ENCODE data around the gene CARD11.
A peak's percentile ranks its signal among the peaks of the same experiment; 100 is the strongest.
"Not testable (repeated sequence)": the region's sequence is repeated elsewhere in the genome, so short reads cannot be mapped to it uniquely, and the experiment has no call there.

Gene CARD11

DNA sequence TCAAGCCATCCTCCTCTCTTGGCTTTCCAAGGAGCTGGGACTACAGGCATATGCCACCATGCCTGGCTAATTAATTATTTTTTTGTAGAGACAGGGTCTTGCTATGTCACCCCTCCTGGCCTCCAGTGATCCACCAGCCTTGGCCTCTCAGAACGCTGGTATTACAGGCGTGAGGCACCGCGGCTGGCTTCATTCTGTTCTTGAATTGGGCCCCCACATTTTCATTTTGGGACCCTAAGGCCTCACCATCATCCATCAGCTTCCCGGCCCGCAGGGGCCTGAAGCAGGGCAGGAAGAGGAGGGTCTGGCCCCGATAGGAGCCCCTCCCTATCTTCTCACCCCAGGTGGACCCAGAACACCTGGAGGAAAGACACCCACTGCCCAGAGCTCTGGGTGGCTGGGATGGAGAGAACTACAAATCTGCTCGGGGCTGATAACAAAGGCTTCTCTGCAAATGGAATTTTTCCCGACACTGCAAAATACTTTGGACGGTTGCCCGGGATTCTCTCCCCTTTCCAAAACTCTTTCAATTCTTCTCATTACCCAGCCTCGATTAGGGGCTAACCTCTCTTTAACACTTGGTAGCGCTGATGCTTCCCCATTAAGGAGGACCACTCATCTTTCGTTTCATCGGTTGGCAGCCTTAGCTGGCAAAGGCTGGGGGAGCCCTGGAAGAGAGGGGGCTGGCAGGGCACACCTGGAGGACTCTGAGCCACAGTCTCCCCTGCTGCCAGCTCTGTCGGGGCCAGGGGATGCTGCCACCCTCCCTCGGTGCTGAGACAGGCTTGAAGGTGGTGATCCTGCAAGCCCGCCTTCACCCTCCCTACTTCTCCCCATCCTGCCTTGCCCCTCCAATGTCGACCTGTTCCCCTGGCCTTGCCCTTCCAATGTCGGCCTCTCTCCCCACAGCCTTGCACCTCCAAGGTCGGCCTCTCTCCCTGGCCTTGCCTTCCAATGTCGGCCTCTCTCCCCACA is 118.5 kb downstream of the CARD11 start:
- no peak overlapping the region for H3K4me3 Mint-ChIP-seq
- H3K36me3 Mint-ChIP-seq (ENCODE audit: low read depth): peaks cover 36% of the 10 kb centered on the region
- H3K27me3 Mint-ChIP-seq (ENCODE audit: low read depth): no peaks in the 10 kb centered on the region
- H3K4me1 Mint-ChIP-seq (ENCODE audit: low read depth): no peaks in the 10 kb centered on the region
- peak overlapping the region; percentile 52 for H3K27ac Mint-ChIP-seq
- H3K9me3 Mint-ChIP-seq: peaks cover 7% of the 10 kb centered on the region

DNA sequence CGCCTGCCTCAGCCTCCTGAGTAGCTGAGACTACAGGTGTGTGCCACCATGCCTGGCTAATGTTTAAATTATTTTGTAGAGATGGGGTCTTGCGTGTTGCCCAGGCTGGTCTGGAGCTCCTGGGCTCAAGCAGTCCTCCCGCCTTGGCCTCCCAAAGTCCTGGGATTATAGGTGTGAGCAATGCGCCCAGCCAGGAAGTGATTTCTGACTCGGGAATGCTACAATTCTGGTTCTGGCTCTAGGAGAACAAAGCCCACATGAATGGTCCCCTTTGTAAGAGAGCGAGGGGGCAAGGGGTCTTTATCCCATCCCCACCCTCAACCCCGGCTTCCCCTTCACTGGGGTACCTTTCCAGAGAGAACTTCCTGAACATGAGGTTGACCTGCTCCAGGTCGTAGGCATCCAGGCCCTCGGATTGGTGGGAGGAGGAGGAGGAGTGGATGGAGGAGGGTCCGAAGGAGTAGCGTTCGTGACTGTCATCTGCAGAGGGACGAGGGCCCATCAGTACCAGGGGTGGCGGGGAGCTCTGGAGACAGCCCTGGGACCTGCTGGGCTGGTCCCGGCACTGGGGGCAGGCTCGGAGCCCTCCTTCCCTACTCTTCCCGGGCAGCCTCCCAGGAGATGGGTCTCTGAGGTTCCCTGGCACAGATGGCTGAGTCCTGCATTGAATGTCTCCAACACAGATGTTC is 119.6 kb downstream of the CARD11 start:
- H3K4me1 Mint-ChIP-seq (ENCODE audit: low read depth): no peaks in the 10 kb centered on the region
- peaks cover 39% of the 10 kb centered on the region for H3K36me3 Mint-ChIP-seq (ENCODE audit: low read depth)
- peaks cover 10% of the 10 kb centered on the region for H3K9me3 Mint-ChIP-seq
- no peak overlapping the region for H3K27ac Mint-ChIP-seq
- H3K27me3 Mint-ChIP-seq (ENCODE audit: low read depth): no peaks in the 10 kb centered on the region
- no peak overlapping the region for H3K4me3 Mint-ChIP-seq

GRCh38 chr7:2923291-2923781 is 120.3 kb downstream of the CARD11 start:
- no peak overlapping the region for H3K27ac Mint-ChIP-seq
- H3K4me1 Mint-ChIP-seq (ENCODE audit: low read depth): no peaks in the 10 kb centered on the region
- no peak overlapping the region for H3K4me3 Mint-ChIP-seq
- peaks cover 10% of the 10 kb centered on the region for H3K9me3 Mint-ChIP-seq
- H3K27me3 Mint-ChIP-seq (ENCODE audit: low read depth): no peaks in the 10 kb centered on the region
- peaks cover 44% of the 10 kb centered on the region for H3K36me3 Mint-ChIP-seq (ENCODE audit: low read depth)

DNA sequence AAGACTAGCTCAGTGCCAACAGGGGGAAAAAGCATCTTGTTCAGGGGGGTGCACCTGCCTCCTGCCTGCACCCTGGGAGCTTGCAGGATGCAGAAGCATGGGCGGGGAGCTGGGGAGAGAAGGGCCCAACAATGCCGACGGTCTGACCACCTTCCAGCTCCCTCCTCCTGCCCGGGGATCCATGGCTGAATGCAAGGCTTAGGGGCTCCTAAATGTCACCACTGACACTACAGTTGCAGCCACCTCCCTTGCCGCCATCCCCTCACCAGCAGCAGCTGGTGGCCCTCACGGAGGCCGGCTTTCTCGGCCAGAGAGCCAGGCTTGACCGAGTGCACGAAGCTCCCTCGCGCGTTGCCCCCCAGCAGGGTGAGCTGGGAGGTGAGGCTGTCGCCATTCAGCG is 120.8 kb downstream of the CARD11 start:
- no peaks in the 10 kb centered on the region for H3K27me3 Mint-ChIP-seq (ENCODE audit: low read depth)
- peaks cover 10% of the 10 kb centered on the region for H3K9me3 Mint-ChIP-seq
- H3K4me3 Mint-ChIP-seq: no peak overlapping the region
- H3K36me3 Mint-ChIP-seq (ENCODE audit: low read depth): peaks cover 44% of the 10 kb centered on the region
- H3K27ac Mint-ChIP-seq: no peak overlapping the region
- no peaks in the 10 kb centered on the region for H3K4me1 Mint-ChIP-seq (ENCODE audit: low read depth)

DNA sequence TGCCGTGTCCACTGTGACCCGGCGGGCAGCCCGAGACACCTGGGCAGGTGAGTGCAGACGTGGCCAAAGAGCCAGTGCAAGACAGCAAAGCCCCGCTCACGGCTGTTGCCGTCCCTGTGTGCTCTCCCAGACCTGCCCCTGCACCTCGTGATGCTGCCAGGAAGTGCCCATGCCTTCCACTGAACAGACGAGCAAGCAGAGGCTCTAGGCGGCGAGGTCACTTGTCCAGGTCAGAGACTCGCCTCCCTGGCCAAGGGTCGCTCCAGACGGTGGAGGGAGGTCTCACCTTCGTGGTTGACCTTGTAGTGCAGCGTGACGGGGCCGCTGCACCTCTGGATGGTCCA is 121.3 kb downstream of the CARD11 start:
- Mint-ChIP-seq H3K4me3 (no peak overlapping the region), H3K36me3 (ENCODE audit: low read depth) (peaks cover 42% of the 10 kb centered on the region), H3K4me1 (ENCODE audit: low read depth) (no peaks in the 10 kb centered on the region), H3K9me3 (peaks cover 10% of the 10 kb centered on the region), H3K27me3 (ENCODE audit: low read depth) (no peaks in the 10 kb centered on the region), H3K27ac (no peak overlapping the region)

DNA sequence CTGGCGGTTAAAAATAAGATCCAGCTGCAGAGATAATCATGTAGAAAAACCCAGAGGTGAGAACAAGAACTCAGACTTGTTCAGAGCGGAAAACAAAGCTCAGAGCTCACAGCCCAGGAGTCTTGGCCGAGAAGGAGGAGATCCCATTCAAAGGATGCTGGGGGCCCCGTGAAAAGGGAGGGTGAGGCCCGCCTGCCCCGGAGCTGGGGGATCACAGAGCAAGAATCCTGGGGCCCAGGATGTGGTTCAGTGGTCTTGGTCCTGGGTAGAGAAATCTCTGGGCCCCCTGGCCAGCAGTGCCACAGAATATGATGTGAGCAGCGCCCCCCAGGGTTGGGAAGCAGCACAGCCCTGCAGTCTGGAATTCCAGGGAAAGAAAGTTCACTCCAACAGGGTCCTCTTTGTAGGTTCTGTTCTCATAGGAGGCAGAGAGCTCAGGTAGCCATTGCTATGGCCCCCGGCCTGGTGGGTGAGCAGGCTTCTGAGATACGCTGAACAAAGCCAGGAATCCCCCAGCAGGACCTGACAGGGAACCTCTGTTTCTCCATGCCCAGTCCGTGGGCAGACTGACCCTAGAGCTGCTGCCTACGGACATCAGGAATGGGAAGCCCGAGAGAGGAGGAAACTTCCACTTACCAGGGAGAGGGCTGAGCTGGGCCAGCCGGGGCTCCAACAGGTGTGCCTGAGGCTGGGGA is 121.9 kb downstream of the CARD11 start:
- H3K9me3 Mint-ChIP-seq: peaks cover 10% of the 10 kb centered on the region
- H3K4me3 Mint-ChIP-seq: no peak overlapping the region
- H3K4me1 Mint-ChIP-seq (ENCODE audit: low read depth): no peaks in the 10 kb centered on the region
- peak overlapping the region; percentile 5 for H3K27ac Mint-ChIP-seq
- H3K27me3 Mint-ChIP-seq (ENCODE audit: low read depth): no peaks in the 10 kb centered on the region
- H3K36me3 Mint-ChIP-seq (ENCODE audit: low read depth): peaks cover 45% of the 10 kb centered on the region

- H3K9me3 Mint-ChIP-seq: peaks cover 10% of the 10 kb centered on the region
- peaks cover 50% of the 10 kb centered on the region for H3K36me3 Mint-ChIP-seq (ENCODE audit: low read depth)
- H3K4me3 Mint-ChIP-seq: no peak overlapping the region
- peak overlapping the region; percentile 5 for H3K27ac Mint-ChIP-seq
- no peaks in the 10 kb centered on the region for H3K4me1 Mint-ChIP-seq (ENCODE audit: low read depth)
- no peaks in the 10 kb centered on the region for H3K27me3 Mint-ChIP-seq (ENCODE audit: low read depth)
These were observed 122.6 kb downstream of the CARD11 start for GRCh38 chr7:2920956-2921652.

GRCh38 chr7:2920480-2920879 is 123.2 kb downstream of the CARD11 start:
- not testable (repeated sequence) for H3K27me3 Mint-ChIP-seq (ENCODE audit: low read depth); H3K4me1 Mint-ChIP-seq (ENCODE audit: low read depth); H3K9me3 Mint-ChIP-seq; H3K4me3 Mint-ChIP-seq; H3K27ac Mint-ChIP-seq
- H3K36me3 Mint-ChIP-seq (ENCODE audit: low read depth): peaks cover 47% of the 10 kb centered on the region

DNA sequence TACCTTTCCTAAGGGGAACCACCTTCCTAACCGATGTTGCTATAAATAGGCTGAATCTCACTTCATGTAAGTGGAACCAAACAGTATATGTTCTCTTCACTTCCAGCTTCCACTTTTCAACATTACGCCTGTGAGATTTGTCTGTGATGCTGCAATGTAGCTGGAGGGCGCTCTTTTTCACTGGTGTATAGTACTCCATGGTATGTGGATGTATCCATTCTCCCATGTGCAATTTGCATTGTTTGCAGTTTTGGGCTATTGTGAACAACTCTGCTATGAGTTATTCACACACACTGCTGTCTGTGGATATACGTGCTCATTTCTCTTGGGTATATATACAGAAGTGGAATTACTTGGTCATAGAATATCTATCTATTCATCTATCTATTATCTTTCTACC is 123.6 kb downstream of the CARD11 start:
- H3K4me1 Mint-ChIP-seq (ENCODE audit: low read depth): no peaks in the 10 kb centered on the region
- H3K27me3 Mint-ChIP-seq (ENCODE audit: low read depth): no peaks in the 10 kb centered on the region
- no peak overlapping the region for H3K27ac Mint-ChIP-seq
- peaks cover 10% of the 10 kb centered on the region for H3K9me3 Mint-ChIP-seq
- peaks cover 47% of the 10 kb centered on the region for H3K36me3 Mint-ChIP-seq (ENCODE audit: low read depth)
- no peak overlapping the region for H3K4me3 Mint-ChIP-seq

DNA sequence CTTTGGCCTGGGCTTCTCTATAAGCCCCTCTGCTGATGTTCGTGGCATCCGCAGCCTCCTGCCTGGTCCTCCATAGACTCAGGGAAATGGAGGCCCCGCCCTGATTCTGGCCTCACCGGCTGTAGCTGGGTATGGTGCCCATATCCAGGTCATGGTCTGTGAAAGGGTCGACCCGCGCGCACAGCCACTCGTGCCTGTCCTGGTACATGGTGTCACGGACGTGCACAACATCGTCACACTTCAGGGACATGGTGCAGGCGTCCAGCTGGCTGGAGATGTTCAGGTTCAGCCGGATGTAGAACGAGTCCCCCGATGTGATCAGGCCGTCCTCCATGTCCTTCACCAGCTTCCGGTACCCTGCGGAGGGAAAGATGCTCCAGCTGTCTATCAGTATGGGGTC is 124.4 kb downstream of the CARD11 start:
- Mint-ChIP-seq H3K4me1 (ENCODE audit: low read depth) (no peaks in the 10 kb centered on the region), H3K9me3 (peaks cover 10% of the 10 kb centered on the region), H3K4me3 (no peak overlapping the region), H3K36me3 (ENCODE audit: low read depth) (peaks cover 47% of the 10 kb centered on the region), H3K27ac (no peak overlapping the region), H3K27me3 (ENCODE audit: low read depth) (no peaks in the 10 kb centered on the region)

- peaks cover 48% of the 10 kb centered on the region for H3K36me3 Mint-ChIP-seq (ENCODE audit: low read depth)
These were observed 125.3 kb downstream of the CARD11 start for GRCh38 chr7:2918406-2918805.

GRCh38 chr7:2915023-2915422 is 128.6 kb downstream of the CARD11 start:
- no peaks in the 10 kb centered on the region for H3K27me3 Mint-ChIP-seq (ENCODE audit: low read depth)
- peaks cover 2% of the 10 kb centered on the region for H3K4me1 Mint-ChIP-seq (ENCODE audit: low read depth)
- peaks cover 1% of the 10 kb centered on the region for H3K9me3 Mint-ChIP-seq
- H3K27ac Mint-ChIP-seq: no peak overlapping the region
- no peak overlapping the region for H3K4me3 Mint-ChIP-seq
- H3K36me3 Mint-ChIP-seq (ENCODE audit: low read depth): peaks cover 38% of the 10 kb centered on the region

More at GRCh38 chr7:2918406-2918805, 125.3 kb downstream of the CARD11 start:
- no peak overlapping the region for H3K4me3 Mint-ChIP-seq
- H3K9me3 Mint-ChIP-seq: peaks cover 10% of the 10 kb centered on the region
- no peak overlapping the region for H3K27ac Mint-ChIP-seq
- no peaks in the 10 kb centered on the region for H3K4me1 Mint-ChIP-seq (ENCODE audit: low read depth)
- no peaks in the 10 kb centered on the region for H3K27me3 Mint-ChIP-seq (ENCODE audit: low read depth)

GRCh38 chr7:2913760-2914387 is 129.8 kb downstream of the CARD11 start:
- no peak overlapping the region for H3K4me3 Mint-ChIP-seq
- peaks cover 37% of the 10 kb centered on the region for H3K36me3 Mint-ChIP-seq (ENCODE audit: low read depth)
- H3K9me3 Mint-ChIP-seq: no peaks in the 10 kb centered on the region
- H3K4me1 Mint-ChIP-seq (ENCODE audit: low read depth): peaks cover 2% of the 10 kb centered on the region
- no peak overlapping the region for H3K27ac Mint-ChIP-seq
- no peaks in the 10 kb centered on the region for H3K27me3 Mint-ChIP-seq (ENCODE audit: low read depth)

All from T-helper 1 cell treated with Interleukin-12 subunit alpha and Interleukin-12 subunit beta and Interleukin-4 antibody, amounts not matched to agents 30 μg/mL and 1 μg/mL, for 36 hours (primary cell).